CD4-positive, alpha-beta T cell treated with Interleukin-17A for 4 hours (primary cell): ENCODE data around the gene TMEM267.
"Not testable (repeated sequence)": the region's sequence is repeated elsewhere in the genome, so short reads cannot be mapped to it uniquely, and the experiment has no call there.

Experiments
- DNase-seq: peaks from one replicate; pipeline ENCODE4 v3.0.0-alpha.2; 2020; ENCODE audit warnings: mixed read lengths

The TMEM267 gene

DNA sequence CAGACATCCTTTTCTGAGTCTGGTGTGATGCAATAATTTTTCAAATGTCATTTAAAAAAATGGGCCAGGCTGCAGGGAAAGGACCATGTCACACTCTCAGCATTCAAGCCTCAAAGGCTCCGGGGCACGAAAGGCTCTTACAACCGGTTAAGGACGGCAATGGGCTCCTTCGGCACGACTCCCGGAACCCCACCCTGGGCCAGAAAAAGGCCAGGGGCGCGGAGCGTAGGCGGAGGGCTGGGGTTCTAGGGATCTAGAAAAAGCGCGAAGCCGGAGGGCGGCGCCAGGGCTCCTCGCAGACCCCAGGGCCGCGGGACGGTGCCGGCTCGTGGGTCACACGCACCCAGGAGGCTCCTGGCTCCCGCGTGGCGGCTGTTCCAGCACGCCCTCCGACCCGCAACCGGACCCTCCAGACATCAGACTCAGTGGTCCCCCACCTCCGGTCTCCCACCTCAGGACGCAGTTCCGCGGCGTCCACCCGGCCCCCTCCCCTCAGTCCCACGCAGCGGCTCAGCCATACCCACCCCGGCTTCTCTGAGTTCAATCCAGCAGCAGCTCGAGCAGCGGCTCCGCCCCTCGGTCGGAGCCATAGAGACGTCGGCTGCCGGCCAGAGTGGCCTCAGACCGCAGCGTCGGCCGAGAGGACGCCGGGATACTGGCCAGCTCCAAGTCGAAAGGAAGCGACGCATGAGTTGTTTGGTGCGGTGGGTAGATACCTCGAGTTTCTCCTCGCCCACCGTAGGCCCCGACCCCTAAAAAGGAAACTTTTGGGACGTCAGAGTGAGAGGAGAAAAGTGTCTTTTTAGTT, at the start of gene TMEM267:
TMEM267 (minus strand) TSS at position 568 of the 808 bp plus-strand sequence. CDS start 29,896 bp downstream, outside the sequence.
- peak; percentile 90 for DNase-seq

DNA sequence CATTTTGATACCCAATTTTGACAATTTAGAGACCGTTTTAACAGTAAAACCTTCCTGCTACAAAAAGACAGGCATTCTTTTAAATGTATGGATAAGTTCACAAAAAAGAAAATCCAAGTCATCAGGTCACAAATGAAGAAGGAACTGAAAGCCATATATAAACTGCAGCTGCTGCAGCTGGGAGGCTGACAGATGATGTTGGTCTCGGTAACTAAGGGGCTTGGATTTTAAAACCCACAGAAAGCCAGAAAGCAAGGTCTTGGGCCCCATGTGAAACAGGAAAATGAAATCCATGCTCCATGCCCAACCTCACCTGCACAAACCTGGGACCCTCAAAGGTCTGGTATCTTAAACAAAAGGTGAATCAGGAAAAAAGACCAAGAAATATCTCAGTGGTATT, 47.0 kb upstream of the TMEM267 start:
- DNase-seq = no peak

GRCh38 chr5:43523662-43524072, 40.0 kb upstream of the TMEM267 start:
- DNase-seq = no peak

DNA sequence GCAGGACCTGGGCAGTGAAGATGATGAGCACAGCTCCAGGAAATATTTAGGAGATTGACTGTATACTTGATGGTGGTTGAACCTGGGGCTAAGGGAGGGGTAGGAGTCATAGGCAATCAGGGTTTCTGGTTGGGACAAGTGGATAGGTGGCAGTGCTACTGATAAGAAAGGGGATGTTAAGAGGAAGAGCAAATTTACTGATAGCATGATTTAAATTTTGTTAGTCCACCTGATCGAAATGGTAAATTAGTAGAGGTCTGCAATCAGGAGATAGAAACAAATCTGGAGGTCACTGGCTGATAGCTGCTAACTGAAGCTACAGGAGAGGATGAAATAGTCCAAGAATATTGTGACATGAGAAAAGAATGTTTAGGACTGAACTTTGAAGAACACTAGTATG, 37.0 kb upstream of the TMEM267 start:
- DNase-seq = no peak

GRCh38 chr5:43515678-43516048, 32.0 kb upstream of the TMEM267 start:
- no peak for DNase-seq

DNA sequence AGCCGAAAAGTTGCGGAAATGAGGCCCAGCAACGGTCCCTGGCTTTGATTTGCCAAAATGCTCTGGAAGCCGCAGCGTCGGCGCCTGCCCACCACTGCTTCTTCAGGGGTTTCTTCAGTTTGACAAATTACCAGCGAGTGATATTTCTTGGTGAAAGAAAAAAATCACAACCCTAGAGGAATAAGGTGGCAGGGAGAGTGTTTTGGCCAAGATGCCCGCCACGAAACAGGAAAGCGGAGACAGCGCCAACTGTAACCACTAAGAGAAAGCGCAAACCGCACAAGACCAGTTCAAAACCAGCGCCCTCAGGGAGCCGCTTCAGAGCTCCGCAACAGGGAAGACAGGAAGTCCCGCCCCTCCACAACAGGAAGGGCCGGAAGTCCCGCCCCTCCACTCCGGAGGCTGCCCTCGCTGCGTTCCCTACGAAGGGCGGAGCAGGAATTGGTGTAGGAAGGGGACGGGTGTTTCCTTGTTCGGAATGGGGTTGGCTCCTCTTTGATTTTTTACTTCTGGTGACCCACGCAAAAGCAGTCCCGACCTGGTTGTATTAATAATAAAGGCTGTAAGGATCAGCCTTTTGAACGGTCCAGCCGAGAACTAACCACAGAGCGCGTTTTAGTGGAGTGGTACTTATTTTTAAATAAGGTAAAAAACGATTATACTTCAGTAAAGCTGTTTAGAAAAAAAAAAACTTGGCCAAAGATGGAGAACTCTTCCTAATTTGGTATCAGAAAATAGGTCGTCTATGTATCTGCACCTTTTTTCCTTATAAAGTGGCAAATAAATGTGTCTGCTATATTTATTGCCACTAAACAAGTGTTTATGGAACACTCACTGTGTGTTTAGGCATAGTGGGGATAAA, 31.4 kb upstream of the TMEM267 start, which contains the start of gene C5orf34:
C5orf34 (minus strand) TSS at position 333 of the 862 bp plus-strand sequence. CDS start 5,809 bp downstream, outside the sequence.
- DNase-seq = peak; percentile 98

DNA sequence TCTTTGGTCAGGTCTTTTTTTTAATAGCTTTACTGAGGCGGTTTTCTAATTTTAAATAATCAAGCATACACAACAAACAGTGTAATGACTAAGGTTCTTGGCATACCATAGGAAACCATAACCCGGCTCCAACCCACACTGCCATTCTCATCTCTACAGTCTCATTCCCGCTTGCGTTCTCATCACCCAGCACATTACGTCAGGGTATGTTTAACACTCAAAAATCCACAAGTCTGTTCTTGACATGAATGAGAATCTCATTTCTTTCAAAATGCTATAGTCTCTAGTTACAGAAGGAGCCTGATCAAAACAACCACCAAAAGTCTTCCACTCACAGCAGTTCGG, 30.8 kb upstream of the TMEM267 start:
- no peak for DNase-seq

GRCh38 chr5:43514025-43514424, 30.4 kb upstream of the TMEM267 start:
- no peak for DNase-seq

DNA sequence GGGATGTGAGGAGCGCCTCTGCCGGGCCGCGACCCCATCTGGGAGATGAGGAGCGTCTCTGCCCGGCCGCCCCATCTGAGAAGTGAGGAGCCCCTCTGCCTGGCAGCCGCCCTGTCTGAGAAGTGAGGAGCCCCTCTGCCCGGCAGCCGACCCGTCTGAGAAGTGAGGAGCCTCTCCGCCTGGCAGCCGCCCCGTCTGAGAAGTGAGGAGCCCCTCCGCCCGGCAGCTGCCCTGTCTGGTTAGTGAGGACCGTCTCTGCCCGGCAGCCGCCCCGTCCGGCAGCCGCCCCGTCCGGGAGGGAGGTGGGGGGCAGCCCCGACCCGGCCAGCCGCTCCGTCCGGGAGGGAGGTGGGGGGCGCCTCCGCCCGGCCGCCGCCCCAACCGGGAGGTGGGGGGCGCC, 27.4 kb upstream of the TMEM267 start:
- DNase-seq = not testable (repeated sequence)

- DNase-seq = no peak
Observed at GRCh38 chr5:43498581-43498980, 14.9 kb upstream of the TMEM267 start.

DNA sequence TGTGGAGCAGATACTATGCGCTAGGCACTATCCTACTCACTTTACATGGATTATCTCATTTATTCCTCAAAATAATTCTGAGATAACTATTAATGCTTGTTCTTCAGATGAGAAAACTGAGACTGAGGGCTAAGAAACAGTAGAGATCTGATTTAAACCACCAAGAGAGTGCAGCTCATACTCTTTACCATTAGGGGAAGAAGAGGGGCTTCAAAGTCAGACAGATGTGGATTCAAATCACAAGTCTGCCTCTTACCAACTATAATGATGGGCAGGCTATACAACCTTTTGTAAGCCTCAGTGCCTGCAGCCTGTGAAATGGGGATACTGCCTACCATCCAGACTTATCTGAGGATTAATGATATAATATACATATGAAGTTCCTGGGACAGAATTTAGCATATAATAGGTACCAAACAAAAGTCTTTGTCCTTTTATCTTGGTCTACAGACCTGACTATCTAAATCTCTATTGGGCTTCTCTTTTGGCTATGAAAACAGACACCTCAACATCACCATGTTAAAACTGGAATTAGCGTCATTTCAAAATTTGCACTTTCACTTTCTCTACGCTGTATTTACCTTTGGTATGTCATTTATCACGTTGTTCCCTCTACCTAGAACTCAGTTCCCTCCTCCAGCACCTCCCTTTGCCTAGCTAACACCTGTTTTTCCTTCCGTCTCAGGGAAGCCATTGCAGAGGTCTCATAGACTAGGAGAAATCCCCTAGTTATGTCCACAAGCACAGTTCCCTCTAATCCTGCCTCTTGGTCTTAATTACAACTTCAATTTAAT, 13.8 kb upstream of the TMEM267 start:
- no peak for DNase-seq

- DNase-seq = no peak
Observed at GRCh38 chr5:43491326-43491725, 7.7 kb upstream of the TMEM267 start.

DNA sequence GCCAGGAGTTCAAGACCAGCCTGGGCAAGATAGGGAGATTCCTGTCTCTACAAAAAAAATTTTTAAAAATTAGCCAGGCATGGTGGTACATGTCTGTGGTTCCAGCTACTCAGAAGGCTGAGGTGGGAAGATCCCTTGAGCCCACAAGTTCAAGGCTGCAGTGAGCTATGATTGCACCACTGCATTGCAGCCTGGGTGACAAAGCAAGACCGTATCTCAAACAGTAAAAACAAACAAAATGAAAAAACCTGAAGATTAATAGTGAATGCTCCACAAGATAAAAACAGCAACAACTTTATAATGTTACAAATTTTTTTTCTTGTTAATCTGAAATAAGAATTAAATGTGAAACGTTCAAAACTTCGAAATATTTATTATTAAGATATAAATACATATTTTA, 2.7 kb upstream of the TMEM267 start:
- no peak for DNase-seq

DNA sequence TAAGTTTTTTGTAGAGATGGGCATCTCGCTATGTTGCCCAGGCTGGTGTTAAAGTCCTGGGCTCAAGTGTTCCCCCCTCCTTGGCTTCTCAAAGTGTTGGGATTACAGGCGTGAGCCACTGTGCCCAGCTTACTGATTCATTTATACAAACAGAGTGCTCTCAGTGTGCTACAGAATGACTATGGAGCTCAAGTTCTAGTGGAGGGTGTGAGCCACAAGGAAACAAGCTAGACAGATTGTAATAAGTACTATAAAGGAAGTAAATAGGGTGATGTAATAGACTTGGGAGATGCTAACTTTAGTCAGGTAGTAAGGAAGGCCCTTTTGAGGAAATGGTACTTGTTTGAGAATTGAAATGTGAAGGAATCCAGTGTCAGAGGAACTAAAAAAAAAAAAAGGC, 1.7 kb upstream of the TMEM267 start:
- DNase-seq = peak; percentile 31

DNA sequence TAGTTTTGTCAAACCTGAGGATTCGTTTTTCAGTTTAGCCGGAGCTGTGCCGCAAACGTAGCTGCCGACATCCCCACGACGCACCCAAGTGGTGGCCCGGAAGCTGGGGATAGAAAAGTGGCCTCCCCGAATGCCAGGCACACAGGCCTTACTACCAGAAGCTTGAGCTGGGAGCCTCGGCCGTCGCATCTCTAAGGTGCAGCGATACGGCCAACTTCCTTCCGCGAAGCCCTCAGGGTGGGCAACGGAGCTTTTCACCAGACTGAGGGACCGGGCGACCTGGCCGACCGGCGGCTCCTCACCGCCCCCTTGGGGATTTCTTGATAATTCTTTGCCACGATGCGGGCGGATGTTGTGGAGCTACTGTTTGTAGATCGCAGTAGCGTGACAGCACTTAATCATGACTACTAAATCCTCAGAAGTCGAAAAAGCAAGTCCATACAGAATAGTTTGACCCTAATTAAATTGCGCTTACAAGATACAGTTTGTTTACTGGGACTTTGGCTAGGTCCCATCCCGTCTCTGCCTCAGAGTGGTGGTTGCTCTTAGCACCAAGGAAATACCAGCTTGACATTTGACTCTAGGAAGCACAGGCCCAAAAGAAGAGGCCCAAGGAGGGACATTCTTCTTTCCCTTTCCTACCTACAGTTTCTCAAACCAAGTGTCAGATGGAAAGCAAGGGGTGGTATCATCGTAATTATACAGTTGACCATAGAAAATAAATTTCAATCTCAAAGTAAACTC, 613 bp upstream of the TMEM267 start:
- DNase-seq = peak; percentile 88

DNA sequence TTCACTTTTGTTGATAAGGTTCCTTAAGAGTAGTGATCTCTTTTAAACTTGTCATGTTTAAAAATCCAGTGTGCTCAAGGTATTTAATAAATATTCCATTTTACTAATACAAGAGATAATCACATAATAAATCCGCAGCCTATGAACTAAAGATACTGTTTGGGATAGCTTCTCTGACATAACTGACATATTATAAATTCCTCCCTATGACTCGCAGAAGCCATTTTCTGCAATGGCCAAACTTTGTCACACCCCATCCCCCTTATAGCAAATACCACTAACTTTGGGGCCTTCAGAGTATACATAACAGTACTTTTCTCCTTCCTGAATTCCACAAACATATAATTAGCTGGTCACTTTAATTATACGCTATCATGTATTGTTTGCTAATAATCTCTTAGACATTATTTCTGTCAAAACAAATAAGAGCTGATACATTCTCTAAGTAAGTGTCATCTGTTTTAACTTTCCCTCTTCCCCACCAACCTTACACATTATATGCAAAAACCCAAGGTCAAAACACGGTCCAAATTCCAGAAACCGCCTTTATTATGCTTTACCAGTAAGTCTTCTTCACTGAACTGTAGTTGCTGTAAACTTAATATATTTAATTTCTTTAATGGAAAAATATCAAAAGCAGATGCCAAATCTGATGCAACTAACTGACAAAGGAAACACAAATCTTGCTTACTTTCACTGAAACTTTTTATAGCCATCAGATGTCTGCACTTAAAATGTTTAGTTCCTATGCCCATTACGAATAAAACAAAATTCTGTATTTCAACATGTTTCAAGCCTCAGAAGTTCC, 971 bp downstream of the TMEM267 start:
- DNase-seq = no peak

- no peak for DNase-seq
Observed at GRCh38 chr5:43469671-43470391, 13.8 kb downstream of the TMEM267 start.

GRCh38 chr5:43467100-43467499, 16.6 kb downstream of the TMEM267 start:
- no peak for DNase-seq

GRCh38 chr5:43465455-43465854, 18.2 kb downstream of the TMEM267 start:
- not testable (repeated sequence) for DNase-seq

- DNase-seq = no peak
Observed at GRCh38 chr5:43461066-43461465, 22.6 kb downstream of the TMEM267 start.

- no peak for DNase-seq
Observed at GRCh38 chr5:43456556-43456955, 27.1 kb downstream of the TMEM267 start.
